Prostate gland (tissue), 2 donors: ENCODE measurements around the gene RBM15. TPM values are rescaled to one million over a fixed set of nuclear protein-coding genes. Genes with fewer than 3 reads are reported as not detected.

Experiments used
- DNase-seq: peaks from one replicate; pipeline ENCODE4 v3.0.0-alpha.2; 2019; ENCODE audit warnings: low spot score
- H3K27ac ChIP-seq, 2 donors: fragments of 200-600 bp; sonication (generic); 2 replicates each; pipeline ENCODE4 v1.5.1; 2017 to 2019
- H3K27me3 ChIP-seq: fragments of 200-600 bp; sonication (generic); replicated peaks from 2 replicates; pipeline ENCODE4 v1.5.1; 2019; ENCODE audit not compliant: insufficient read depth
- H3K36me3 ChIP-seq, 2 donors: fragments of 200-600 bp; sonication (generic); 1 replicate in 1 of 2; 2 replicates in 1 of 2; pipeline versions ENCODE4 v1.5.1 to v1.8.1; 2017 to 2019
- H3K4me1 ChIP-seq: fragments of 200-600 bp; sonication (generic); replicated peaks from 2 replicates; pipeline ENCODE4 v1.5.1; 2019
- H3K4me3 ChIP-seq, 2 donors: fragments of 200-600 bp; sonication (generic); 2 replicates each; pipeline ENCODE4 v1.5.1; 2017 to 2019
- H3K9me3 ChIP-seq: fragments of 200-600 bp; sonication (generic); 2 replicates; pipeline ENCODE4 v1.5.1; 2017
- POLR2A ChIP-seq: fragments of 450-650 bp; IDR thresholded peaks from one replicate; pipeline ENCODE4 v1.6.1; 2016; ENCODE audit warnings: antibody characterized with exemption, mild to moderate bottlenecking
- POLR2AphosphoS5 ChIP-seq: sonication (generic); formaldehyde crosslinking; IDR thresholded peaks from one replicate; pipeline ENCODE4 v1.6.1; 2017; ENCODE audit warnings: antibody characterized with exemption
- WGBS: methylation state at CpG from one replicate; pipeline ENCODE4 v1.1.5; 2018; 5-methylcytosine and 5-hydroxymethylcytosine counted together
- intact Hi-C: fragments of 100-400 bp; cut with DNase I; formaldehyde crosslinking; loops from one replicate; pipeline ENCODE4 v1.14.2; 2022
- total RNA-seq, 2 donors: library from RNA; depleted of rRNA; stranded (reverse); fragments of >200 nt; gene quantifications; one replicate each; pipeline ENCODE4 v1.1.0, GENCODE V29; 2016
- TF ChIP-seq, protein P1 (sequence below), 4 experiments: fragments of 200-600 bp in 2 of 4; fragments of 450-650 bp in 2 of 4; sonication (generic) in 2 of 4; IDR thresholded peaks; 1 replicate in 3 of 4; 2 replicates in 1 of 4; pipeline ENCODE4 v1.5.1; 2016 to 2019; ENCODE audit warnings: antibody characterized with exemption in 4 of 4, mild to moderate bottlenecking in 2 of 4, moderate library complexity in 2 of 4

Gene RBM15
- total RNA-seq, 2 donors from 2014 or later: 18.7 to 42.6 TPM

DNA sequence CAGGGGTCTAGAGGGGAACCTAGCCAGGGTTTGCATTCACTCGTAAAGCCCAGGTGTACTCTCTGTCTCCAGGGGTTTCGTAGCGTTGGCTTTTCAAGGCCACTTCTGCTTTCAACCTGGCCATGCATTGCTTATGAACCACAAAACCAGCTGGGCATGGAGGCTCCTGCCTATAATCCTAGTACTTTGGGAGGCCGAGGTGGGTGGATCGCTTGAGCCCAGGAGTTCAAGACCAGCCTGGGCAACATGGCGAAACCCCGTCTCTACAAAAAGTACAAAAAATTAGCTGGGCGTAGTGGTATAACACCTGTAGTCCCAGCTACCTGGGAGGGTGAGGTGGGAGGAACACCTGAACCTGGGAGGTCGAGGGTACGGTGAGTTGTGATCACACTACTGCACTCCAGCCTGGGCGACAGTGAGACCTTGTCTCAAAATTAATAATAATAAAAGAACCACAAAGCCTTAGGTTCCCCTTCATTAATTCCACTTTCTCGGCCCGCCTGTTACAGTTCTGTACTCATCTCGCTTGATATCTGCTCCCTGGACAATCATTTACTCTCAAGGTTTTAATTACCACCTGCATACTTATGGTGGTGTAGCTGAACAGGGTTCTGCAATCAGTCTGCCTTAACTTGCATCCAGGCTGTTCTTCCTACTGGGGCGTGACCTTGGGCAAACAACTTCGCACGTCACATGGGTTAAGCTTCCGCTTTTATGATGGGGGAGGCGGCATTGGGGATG is 45.6 kb downstream of the RBM15 start:
- WGBS: 94% methylated on average over 19 of the region's 19 CpGs
- H3K36me3 ChIP-seq: no peaks in the 10 kb centered on the region
- H3K27ac ChIP-seq: no peak overlapping the region
- H3K27me3 ChIP-seq: no peaks in the 10 kb centered on the region
- intact Hi-C loops: no loop called here
- TF ChIP-seq, protein P1, sequence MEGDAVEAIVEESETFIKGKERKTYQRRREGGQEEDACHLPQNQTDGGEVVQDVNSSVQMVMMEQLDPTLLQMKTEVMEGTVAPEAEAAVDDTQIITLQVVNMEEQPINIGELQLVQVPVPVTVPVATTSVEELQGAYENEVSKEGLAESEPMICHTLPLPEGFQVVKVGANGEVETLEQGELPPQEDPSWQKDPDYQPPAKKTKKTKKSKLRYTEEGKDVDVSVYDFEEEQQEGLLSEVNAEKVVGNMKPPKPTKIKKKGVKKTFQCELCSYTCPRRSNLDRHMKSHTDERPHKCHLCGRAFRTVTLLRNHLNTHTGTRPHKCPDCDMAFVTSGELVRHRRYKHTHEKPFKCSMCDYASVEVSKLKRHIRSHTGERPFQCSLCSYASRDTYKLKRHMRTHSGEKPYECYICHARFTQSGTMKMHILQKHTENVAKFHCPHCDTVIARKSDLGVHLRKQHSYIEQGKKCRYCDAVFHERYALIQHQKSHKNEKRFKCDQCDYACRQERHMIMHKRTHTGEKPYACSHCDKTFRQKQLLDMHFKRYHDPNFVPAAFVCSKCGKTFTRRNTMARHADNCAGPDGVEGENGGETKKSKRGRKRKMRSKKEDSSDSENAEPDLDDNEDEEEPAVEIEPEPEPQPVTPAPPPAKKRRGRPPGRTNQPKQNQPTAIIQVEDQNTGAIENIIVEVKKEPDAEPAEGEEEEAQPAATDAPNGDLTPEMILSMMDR (IDR thresholded peaks at IDR 0.05): no peak
- TF ChIP-seq POLR2A (no peak), POLR2AphosphoS5 (no peak)
- H3K9me3 ChIP-seq: no peaks in the 10 kb centered on the region
- H3K4me3 ChIP-seq: no peak overlapping the region
- no peak for DNase-seq
- no peaks in the 10 kb centered on the region for H3K4me1 ChIP-seq

DNA sequence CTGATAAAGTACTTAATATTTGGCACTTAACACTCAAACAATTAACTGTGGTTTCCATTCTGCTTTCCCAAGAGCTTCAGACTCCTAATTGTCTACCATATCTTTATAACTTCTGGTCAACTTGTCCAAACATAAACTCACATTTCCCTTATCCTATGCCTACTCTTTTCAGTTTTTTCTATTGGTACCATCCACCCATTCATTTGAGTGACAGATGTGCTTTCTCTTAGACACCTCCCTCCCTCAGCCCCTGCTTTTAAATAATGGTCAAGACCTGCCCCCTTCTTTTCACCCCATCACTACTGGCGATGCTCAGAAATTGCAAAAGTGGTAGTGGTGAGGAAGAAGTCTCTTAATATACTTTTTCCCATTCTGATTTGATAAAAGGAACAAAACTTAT is 46.2 kb downstream of the RBM15 start:
- no peak for DNase-seq
- Histone ChIP-seq H3K36me3 (no peaks in the 10 kb centered on the region), H3K9me3 (no peaks in the 10 kb centered on the region), H3K27ac (no peak overlapping the region), H3K4me1 (no peaks in the 10 kb centered on the region), H3K4me3 (no peak overlapping the region), H3K27me3 (no peaks in the 10 kb centered on the region)
- 96% methylated on average over 1 of the region's 1 CpG for WGBS
- TF ChIP-seq, protein P1 (IDR thresholded peaks at IDR 0.05): no peak
- TF ChIP-seq POLR2A (no peak), POLR2AphosphoS5 (no peak)
- intact Hi-C loops: no loop called here

DNA sequence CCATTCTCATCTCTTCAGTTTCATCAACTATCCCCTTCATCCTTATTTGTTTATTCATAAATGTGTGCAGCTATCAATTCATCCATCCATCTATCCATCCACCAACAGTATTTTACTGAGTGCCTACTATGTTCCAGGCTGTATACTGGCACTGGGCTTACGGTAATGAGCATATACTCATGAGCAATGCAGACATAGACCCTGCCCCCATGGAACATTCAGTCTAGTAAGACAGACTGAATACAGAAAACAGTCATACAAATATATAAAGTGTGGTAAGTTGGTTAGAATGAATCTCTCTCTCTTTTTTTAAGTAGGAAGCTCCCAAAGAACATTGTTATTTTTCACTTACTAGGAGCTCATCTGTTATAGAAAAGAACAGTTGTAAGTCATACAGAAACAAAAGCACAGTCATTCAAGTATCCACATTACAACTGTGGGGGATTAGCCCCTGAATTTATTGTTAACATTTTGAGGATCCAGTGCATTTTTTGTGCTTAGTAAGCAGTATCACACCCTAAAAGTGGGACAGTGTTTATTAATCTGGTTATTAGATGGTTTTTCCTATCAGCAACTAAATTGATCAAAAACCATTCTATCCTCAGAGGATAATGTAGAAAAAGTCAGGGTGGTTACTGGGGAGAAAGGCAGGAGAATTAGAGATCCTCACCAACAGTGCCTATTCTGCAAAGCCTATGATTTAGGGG is 48.0 kb downstream of the RBM15 start:
- intact Hi-C loops: no loop called here
- H3K27ac ChIP-seq: no peak overlapping the region
- WGBS: 97% methylated on average over 1 of the region's 1 CpG
- H3K36me3 ChIP-seq: no peaks in the 10 kb centered on the region
- no peak overlapping the region for H3K4me3 ChIP-seq
- H3K4me1 ChIP-seq: no peaks in the 10 kb centered on the region
- H3K9me3 ChIP-seq: no peaks in the 10 kb centered on the region
- H3K27me3 ChIP-seq: no peaks in the 10 kb centered on the region
- DNase-seq: no peak
- TF ChIP-seq, protein P1 (IDR thresholded peaks at IDR 0.05): no peak
- TF ChIP-seq POLR2A (no peak), POLR2AphosphoS5 (no peak)

DNA sequence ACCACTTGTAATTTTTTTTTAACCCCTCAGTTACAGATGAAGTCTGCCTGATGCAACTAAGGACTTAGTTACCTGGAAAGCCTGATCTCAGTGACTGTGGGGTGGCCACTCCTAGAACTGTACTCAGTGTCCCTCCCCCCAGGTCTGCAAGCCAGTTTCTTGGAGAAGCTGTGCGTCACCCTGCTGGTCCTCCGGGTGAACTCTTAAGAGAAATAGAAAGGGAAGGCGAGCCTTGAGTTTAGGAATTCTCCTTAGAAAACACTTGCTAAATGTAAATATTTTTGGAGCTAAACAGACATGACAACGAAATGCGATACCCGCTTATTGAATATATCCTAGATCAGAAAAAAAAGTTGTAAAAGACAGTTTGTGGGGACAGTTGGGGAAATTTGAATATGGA is 50.9 kb downstream of the RBM15 start:
- H3K9me3 ChIP-seq: no peaks in the 10 kb centered on the region
- 39% methylated on average over 6 of the region's 6 CpGs for WGBS
- TF ChIP-seq POLR2AphosphoS5 (peak; percentile 27), POLR2A (no peak)
- TF ChIP-seq, protein P1 (IDR thresholded peaks at IDR 0.05): no peak
- H3K27me3 ChIP-seq: no peaks in the 10 kb centered on the region
- no peaks in the 10 kb centered on the region for H3K4me1 ChIP-seq
- H3K27ac ChIP-seq: peak overlapping the region; percentile 49 to 50
- DNase-seq: no peak
- H3K4me3 ChIP-seq: peak overlapping the region; percentile 2 to 8
- intact Hi-C loops: loop anchor here (5.0 kb wide), 1 partner anchor 53 kb away; the partner anchor contains the start of gene RBM15
- H3K36me3 ChIP-seq: no peaks in the 10 kb centered on the region
